GM23338 (cell line): ENCODE measurements around the gene CCDC122.

Experiments
- CREB1 ChIP-seq: fragments of 250-450 bp; sonication (Bioruptor Pico); IDR thresholded peaks from 2 replicates; pipeline ENCODE4 v1.5.0; 2020; ENCODE audit warnings: low read depth, mild to moderate bottlenecking, moderate library complexity
- CTCF ChIP-seq, 2 experiments: fragments of 200-600 bp in 1 of 2; sonication (generic) in 1 of 2; conservative IDR thresholded peaks; 2 replicates each; pipeline versions ENCODE4 v1.5.1 to v1.6.1; 2016 to 2017; ENCODE audit warnings: antibody characterized with exemption in 2 of 2, low read depth in 2 of 2, mild to moderate bottlenecking in 2 of 2, moderate library complexity in 1 of 2
- EZH2 ChIP-seq: fragments of 200-600 bp; sonication (generic); IDR thresholded peaks from one replicate; pipeline ENCODE4 v1.8.0; 2017; ENCODE audit warnings: antibody characterized with exemption, mild to moderate bottlenecking, low read depth; ENCODE audit not compliant: unreplicated experiment
- EZH2phosphoT487 ChIP-seq: fragments of 200-600 bp; sonication (generic); IDR thresholded peaks from one replicate; pipeline ENCODE4 v1.8.1; 2018; ENCODE audit warnings: antibody characterized with exemption; ENCODE audit not compliant: unreplicated experiment
- JUNB ChIP-seq: IDR thresholded peaks from one replicate; pipeline ENCODE4 v1.6.1; 2016; ENCODE audit warnings: antibody characterized with exemption; ENCODE audit not compliant: unreplicated experiment
- NANOG ChIP-seq: IDR thresholded peaks from 2 replicates; pipeline ENCODE4 v1.6.1; 2016; ENCODE audit warnings: antibody characterized with exemption, borderline replicate concordance
- POLR2AphosphoS5 ChIP-seq: IDR thresholded peaks from 2 replicates; pipeline ENCODE4 v1.6.1; 2016; ENCODE audit warnings: antibody characterized with exemption, low read depth
- REST ChIP-seq: IDR thresholded peaks from one replicate; pipeline ENCODE4 v1.6.1; 2018; ENCODE audit warnings: antibody characterized with exemption; ENCODE audit not compliant: unreplicated experiment
- STAT1 ChIP-seq: IDR thresholded peaks from one replicate; pipeline ENCODE4 v1.6.1; 2016; ENCODE audit warnings: antibody characterized with exemption; ENCODE audit not compliant: unreplicated experiment
- ZNF114 ChIP-seq: fragments of 250-450 bp; sonication (Bioruptor Pico); IDR thresholded peaks from 2 replicates; pipeline ENCODE4 v1.5.0; 2020; ENCODE audit warnings: mild to moderate bottlenecking, moderate library complexity
- ZNF331 ChIP-seq: fragments of 250-450 bp; sonication (Bioruptor Pico); IDR thresholded peaks from 2 replicates; pipeline ENCODE4 v1.5.0; 2020; ENCODE audit warnings: low read depth, mild to moderate bottlenecking, moderate library complexity
- ZNF462 ChIP-seq: fragments of 250-450 bp; sonication (Bioruptor Pico); IDR thresholded peaks from 2 replicates; pipeline ENCODE4 v1.5.0; 2020; ENCODE audit warnings: mild to moderate bottlenecking, moderate library complexity
- TF ChIP-seq, protein P1 (sequence below): IDR thresholded peaks from 2 replicates; pipeline ENCODE4 v1.6.1; 2016; ENCODE audit warnings: antibody characterized with exemption

- TF ChIP-seq CTCF (conservative IDR thresholded peaks at IDR 0.05; ENCODE audit: low read depth in 2 of 2) = peak; percentile 48 to 82
- no peak for TF ChIP-seq POLR2AphosphoS5
- TF ChIP-seq EZH2phosphoT487 = no peak
- TF ChIP-seq EZH2 = no peak
- TF ChIP-seq CREB1 = no peak
- no peak for TF ChIP-seq REST
- TF ChIP-seq JUNB = no peak
- TF ChIP-seq ZNF331 (CRISPR knock-in tag) = no peak
- TF ChIP-seq NANOG = no peak
- TF ChIP-seq ZNF114 = no peak
- TF ChIP-seq, protein P1, sequence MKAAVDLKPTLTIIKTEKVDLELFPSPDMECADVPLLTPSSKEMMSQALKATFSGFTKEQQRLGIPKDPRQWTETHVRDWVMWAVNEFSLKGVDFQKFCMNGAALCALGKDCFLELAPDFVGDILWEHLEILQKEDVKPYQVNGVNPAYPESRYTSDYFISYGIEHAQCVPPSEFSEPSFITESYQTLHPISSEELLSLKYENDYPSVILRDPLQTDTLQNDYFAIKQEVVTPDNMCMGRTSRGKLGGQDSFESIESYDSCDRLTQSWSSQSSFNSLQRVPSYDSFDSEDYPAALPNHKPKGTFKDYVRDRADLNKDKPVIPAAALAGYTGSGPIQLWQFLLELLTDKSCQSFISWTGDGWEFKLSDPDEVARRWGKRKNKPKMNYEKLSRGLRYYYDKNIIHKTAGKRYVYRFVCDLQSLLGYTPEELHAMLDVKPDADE = no peak
- no peak for TF ChIP-seq STAT1
- no peak for TF ChIP-seq ZNF462 (CRISPR knock-in tag)
These were observed 75.0 kb downstream of the CCDC122 start for GRCh38 chr13:43804461-43805070.
